ENCODE data around the gene GARRE1. TPM values are rescaled to one million over a fixed set of nuclear protein-coding genes. Genes with fewer than 3 reads are reported as not detected.
A peak's percentile ranks its signal among the peaks of the same experiment; 100 is the strongest.

Gene GARRE1
- polyA plus RNA-seq, 1 experiment: 18.7 TPM

- DNase-seq (ENCODE audit: low read depth): peak; percentile 35
- no peak for TF ChIP-seq CTCF (IDR thresholded peaks at IDR 0.05; ENCODE audit: insufficient read depth, low read depth, low read length)
- POLR2A ChIA-PET: interaction anchor here (0.7 kb wide), 1 partner anchor 212 kb away, joined by 3 read pairs; no protein-coding TSS in a partner anchor
- H3K36me3 ChIP-seq (ENCODE audit: control insufficient read depth, insufficient read depth, low read length): peaks cover 3% of the 10 kb centered on the region
- no peak overlapping the region for H3K4me3 ChIP-seq (ENCODE audit: low read depth, low read length)
- no peaks in the 10 kb centered on the region for H3K27me3 ChIP-seq (ENCODE audit: control insufficient read depth, insufficient read depth, low read length)
- CTCF ChIA-PET: interaction anchor here (1.1 to 1.3 kb wide), 2 partner anchors 45 to 66 kb away, joined by 3 to 4 read pairs; no protein-coding TSS in a partner anchor
Measured at GRCh38 chr19:34269968-34270621, 15.7 kb downstream of the GARRE1 start.

- H3K27me3 ChIP-seq (ENCODE audit: control insufficient read depth, insufficient read depth, low read length): no peaks in the 10 kb centered on the region
- H3K4me3 ChIP-seq (ENCODE audit: low read depth, low read length): no peak overlapping the region
- ChIA-PET CTCF (interaction anchor here (0.6 to 1.4 kb wide), 2 partner anchors 14 to 26 kb away, joined by 3 to 4 read pairs; no protein-coding TSS in a partner anchor), POLR2A (no interaction called here)
- H3K36me3 ChIP-seq (ENCODE audit: control insufficient read depth, insufficient read depth, low read length): peaks cover 1% of the 10 kb centered on the region; the same call in 1 of the 2 replicates
- DNase-seq (ENCODE audit: low read depth): no peak
- TF ChIP-seq CTCF (IDR thresholded peaks at IDR 0.05; ENCODE audit: insufficient read depth, low read depth, low read length): no peak
Measured at GRCh38 chr19:34273121-34273520, 18.8 kb downstream of the GARRE1 start.

GRCh38 chr19:34274284-34274826 is 20.0 kb downstream of the GARRE1 start:
- H3K27me3 ChIP-seq (ENCODE audit: control insufficient read depth, insufficient read depth, low read length): no peaks in the 10 kb centered on the region
- no peak overlapping the region for H3K4me3 ChIP-seq (ENCODE audit: low read depth, low read length)
- peak; percentile 36; the same call in 1 of the 2 replicates for TF ChIP-seq CTCF (IDR thresholded peaks at IDR 0.05; ENCODE audit: insufficient read depth, low read depth, low read length)
- DNase-seq (ENCODE audit: low read depth): no peak
- ChIA-PET CTCF (interaction anchor here (0.7 to 1.4 kb wide), 5 partner anchors 9 to 63 kb away, joined by 3 to 7 read pairs (median 3); no protein-coding TSS in a partner anchor), POLR2A (no interaction called here)
- peaks cover 1% of the 10 kb centered on the region; the same call in 1 of the 2 replicates for H3K36me3 ChIP-seq (ENCODE audit: control insufficient read depth, insufficient read depth, low read length)

GRCh38 chr19:34274827-34275625 is 20.7 kb downstream of the GARRE1 start:
- TF ChIP-seq CTCF (IDR thresholded peaks at IDR 0.05; ENCODE audit: insufficient read depth, low read depth, low read length): no peak
- POLR2A ChIA-PET: no interaction called here
- CTCF ChIA-PET: interaction anchor here (0.7 to 1.4 kb wide), 4 partner anchors 10 to 63 kb away, joined by 3 to 7 read pairs (median 4); no protein-coding TSS in a partner anchor
- H3K4me3 ChIP-seq (ENCODE audit: low read depth, low read length): no peak overlapping the region
- H3K27me3 ChIP-seq (ENCODE audit: control insufficient read depth, insufficient read depth, low read length): no peaks in the 10 kb centered on the region
- peak; percentile 91 for DNase-seq (ENCODE audit: low read depth)
- peaks cover 1% of the 10 kb centered on the region; the same call in 1 of the 2 replicates for H3K36me3 ChIP-seq (ENCODE audit: control insufficient read depth, insufficient read depth, low read length)

GRCh38 chr19:34275705-34276104 is 21.4 kb downstream of the GARRE1 start:
- ChIA-PET CTCF (no interaction called here), POLR2A (no interaction called here)

More at GRCh38 chr19:34275705-34276104, 21.4 kb downstream of the GARRE1 start:
- no peaks in the 10 kb centered on the region for H3K27me3 ChIP-seq (ENCODE audit: control insufficient read depth, insufficient read depth, low read length)
- H3K36me3 ChIP-seq (ENCODE audit: control insufficient read depth, insufficient read depth, low read length): peaks cover 1% of the 10 kb centered on the region; the same call in 1 of the 2 replicates
- DNase-seq (ENCODE audit: low read depth): no peak
- no peak overlapping the region for H3K4me3 ChIP-seq (ENCODE audit: low read depth, low read length)
- no peak for TF ChIP-seq CTCF (IDR thresholded peaks at IDR 0.05; ENCODE audit: insufficient read depth, low read depth, low read length)

All from BJ (cell line).